ENCODE results near the gene POLR1G. TPM values are rescaled to one million over a fixed set of nuclear protein-coding genes. Genes with fewer than 3 reads are reported as not detected.
A peak's percentile ranks its signal among the peaks of the same experiment; 100 is the strongest.

POLR1G gene
- total and polyA plus RNA-seq, 9 of the 15 experiments (the other 6 are each of a cell fraction or from before 2014, with no cell fraction given), result 3.0 to 50.1 (median 27.4) TPM

DNA sequence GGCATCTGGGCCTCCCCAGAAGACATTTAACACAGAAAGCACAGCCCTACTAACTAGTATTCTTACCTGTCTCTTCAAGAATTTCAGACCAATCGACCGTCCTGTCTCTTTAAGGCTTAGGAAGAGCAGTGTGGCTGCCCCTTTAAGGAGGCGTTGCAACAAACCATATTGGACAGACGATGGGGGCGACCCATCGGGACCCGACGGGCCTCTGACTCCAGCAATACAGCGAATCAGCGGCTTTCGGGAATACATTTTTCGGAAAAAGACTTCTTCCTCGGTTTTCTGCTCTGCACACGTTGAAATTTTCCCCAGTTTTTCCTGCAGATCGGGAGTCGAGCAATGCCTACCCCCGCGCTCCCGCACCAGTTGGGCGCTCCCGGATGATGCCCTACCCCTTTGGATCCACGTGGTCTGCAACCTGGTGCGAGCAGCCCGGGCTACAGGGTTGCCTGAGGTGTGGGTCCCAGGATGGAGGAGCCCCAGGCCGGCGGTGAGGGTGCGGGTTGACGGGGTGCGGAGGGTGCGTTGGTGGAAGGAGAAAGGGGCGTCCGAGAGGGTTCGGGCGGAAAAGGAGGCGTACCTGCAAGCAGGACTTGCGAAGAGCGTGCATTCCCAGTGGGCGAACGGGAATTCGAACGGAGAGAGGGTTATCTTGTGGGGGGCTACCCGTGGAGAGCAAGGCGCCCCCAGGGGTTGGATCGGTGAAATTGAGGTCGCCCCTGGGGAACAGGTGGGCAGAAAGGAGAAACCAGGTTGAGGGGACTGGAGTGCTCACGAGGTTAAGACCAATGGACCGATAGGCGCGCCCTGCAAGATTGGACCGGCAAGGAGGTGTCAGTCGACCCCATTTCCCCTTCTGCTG is at the start of gene POLR1G (continued):
- peak; percentile 63 for TF ChIP-seq SIN3B (IDR thresholded peaks at IDR 0.05; ENCODE audit: low read depth)
- TF ChIP-seq ZNF584 (CRISPR knock-in tag; IDR thresholded peaks at IDR 0.05; ENCODE audit: low read depth), result no peak
- 0 out of 2 replicates have a peak, but pooled peaks have one; percentile 24 for TF ChIP-seq LEF1 (IDR thresholded peaks at IDR 0.05)
- TF ChIP-seq ZSCAN29 (IDR thresholded peaks at IDR 0.05), result no peak
- TF ChIP-seq NFE2 (IDR thresholded peaks at IDR 0.05; ENCODE audit: low read depth), result 0 out of 2 replicates have a peak, but pooled peaks have one; percentile 6
- no peak for TF ChIP-seq NCOA2 (IDR thresholded peaks at IDR 0.05; ENCODE audit: partially characterized antibody in 2 of 2)
- TF ChIP-seq FOXA3 (CRISPR knock-in tag; conservative IDR thresholded peaks at IDR 0.05 in 1 of 2, IDR thresholded peaks at IDR 0.05 in 1 of 2), result no peak
- peak; percentile 88 for TF ChIP-seq POLR2G (IDR thresholded peaks at IDR 0.05; ENCODE audit: low read depth, low read length)
- TF ChIP-seq SREBF2 (CRISPR knock-in tag; IDR thresholded peaks at IDR 0.05), result no peak
- TF ChIP-seq ZC3H4 (CRISPR knock-in tag; IDR thresholded peaks at IDR 0.05; ENCODE audit: borderline replicate concordance), result no peak
- no peak for TF ChIP-seq ZNF695 (CRISPR knock-in tag; IDR thresholded peaks at IDR 0.05)
- TF ChIP-seq ZEB2 (IDR thresholded peaks at IDR 0.05), result no peak
- TF ChIP-seq ZNF77 (CRISPR knock-in tag; IDR thresholded peaks at IDR 0.05), result no peak
- TF ChIP-seq, protein P1, sequence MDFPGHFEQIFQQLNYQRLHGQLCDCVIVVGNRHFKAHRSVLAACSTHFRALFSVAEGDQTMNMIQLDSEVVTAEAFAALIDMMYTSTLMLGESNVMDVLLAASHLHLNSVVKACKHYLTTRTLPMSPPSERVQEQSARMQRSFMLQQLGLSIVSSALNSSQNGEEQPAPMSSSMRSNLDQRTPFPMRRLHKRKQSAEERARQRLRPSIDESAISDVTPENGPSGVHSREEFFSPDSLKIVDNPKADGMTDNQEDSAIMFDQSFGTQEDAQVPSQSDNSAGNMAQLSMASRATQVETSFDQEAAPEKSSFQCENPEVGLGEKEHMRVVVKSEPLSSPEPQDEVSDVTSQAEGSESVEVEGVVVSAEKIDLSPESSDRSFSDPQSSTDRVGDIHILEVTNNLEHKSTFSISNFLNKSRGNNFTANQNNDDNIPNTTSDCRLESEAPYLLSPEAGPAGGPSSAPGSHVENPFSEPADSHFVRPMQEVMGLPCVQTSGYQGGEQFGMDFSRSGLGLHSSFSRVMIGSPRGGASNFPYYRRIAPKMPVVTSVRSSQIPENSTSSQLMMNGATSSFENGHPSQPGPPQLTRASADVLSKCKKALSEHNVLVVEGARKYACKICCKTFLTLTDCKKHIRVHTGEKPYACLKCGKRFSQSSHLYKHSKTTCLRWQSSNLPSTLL (IDR thresholded peaks at IDR 0.05), result no peak; the same call in 1 of the 2 replicates
- TF ChIP-seq, protein P2, sequence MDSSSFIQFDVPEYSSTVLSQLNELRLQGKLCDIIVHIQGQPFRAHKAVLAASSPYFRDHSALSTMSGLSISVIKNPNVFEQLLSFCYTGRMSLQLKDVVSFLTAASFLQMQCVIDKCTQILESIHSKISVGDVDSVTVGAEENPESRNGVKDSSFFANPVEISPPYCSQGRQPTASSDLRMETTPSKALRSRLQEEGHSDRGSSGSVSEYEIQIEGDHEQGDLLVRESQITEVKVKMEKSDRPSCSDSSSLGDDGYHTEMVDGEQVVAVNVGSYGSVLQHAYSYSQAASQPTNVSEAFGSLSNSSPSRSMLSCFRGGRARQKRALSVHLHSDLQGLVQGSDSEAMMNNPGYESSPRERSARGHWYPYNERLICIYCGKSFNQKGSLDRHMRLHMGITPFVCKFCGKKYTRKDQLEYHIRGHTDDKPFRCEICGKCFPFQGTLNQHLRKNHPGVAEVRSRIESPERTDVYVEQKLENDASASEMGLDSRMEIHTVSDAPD (CRISPR knock-in tag; IDR thresholded peaks at IDR 0.05), result no peak
- no peak for TF ChIP-seq ZNF780A (CRISPR knock-in tag; IDR thresholded peaks at IDR 0.05)
- TF ChIP-seq, protein P3, sequence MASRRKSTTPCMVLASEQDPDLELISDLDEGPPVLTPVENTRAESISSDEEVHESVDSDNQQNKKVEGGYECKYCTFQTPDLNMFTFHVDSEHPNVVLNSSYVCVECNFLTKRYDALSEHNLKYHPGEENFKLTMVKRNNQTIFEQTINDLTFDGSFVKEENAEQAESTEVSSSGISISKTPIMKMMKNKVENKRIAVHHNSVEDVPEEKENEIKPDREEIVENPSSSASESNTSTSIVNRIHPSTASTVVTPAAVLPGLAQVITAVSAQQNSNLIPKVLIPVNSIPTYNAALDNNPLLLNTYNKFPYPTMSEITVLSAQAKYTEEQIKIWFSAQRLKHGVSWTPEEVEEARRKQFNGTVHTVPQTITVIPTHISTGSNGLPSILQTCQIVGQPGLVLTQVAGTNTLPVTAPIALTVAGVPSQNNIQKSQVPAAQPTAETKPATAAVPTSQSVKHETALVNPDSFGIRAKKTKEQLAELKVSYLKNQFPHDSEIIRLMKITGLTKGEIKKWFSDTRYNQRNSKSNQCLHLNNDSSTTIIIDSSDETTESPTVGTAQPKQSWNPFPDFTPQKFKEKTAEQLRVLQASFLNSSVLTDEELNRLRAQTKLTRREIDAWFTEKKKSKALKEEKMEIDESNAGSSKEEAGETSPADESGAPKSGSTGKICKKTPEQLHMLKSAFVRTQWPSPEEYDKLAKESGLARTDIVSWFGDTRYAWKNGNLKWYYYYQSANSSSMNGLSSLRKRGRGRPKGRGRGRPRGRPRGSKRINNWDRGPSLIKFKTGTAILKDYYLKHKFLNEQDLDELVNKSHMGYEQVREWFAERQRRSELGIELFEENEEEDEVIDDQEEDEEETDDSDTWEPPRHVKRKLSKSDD (conservative IDR thresholded peaks at IDR 0.05; ENCODE audit: low read length), result no peak
- TF ChIP-seq ZNF830 (CRISPR knock-in tag; IDR thresholded peaks at IDR 0.05), result no peak
- TF ChIP-seq SRSF1 (IDR thresholded peaks at IDR 0.05; ENCODE audit: low read depth, low read length), result no peak
- TF ChIP-seq, protein P4, sequence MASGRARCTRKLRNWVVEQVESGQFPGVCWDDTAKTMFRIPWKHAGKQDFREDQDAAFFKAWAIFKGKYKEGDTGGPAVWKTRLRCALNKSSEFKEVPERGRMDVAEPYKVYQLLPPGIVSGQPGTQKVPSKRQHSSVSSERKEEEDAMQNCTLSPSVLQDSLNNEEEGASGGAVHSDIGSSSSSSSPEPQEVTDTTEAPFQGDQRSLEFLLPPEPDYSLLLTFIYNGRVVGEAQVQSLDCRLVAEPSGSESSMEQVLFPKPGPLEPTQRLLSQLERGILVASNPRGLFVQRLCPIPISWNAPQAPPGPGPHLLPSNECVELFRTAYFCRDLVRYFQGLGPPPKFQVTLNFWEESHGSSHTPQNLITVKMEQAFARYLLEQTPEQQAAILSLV (tag; IDR thresholded peaks at IDR 0.05), result no peak

Measured in K562 (cell line).